Activated B cell treated with CpG ODN at 0.5 μM for 24 hours (primary cell): ENCODE measurements around the gene ANO2. TPM values are rescaled to one million over a fixed set of nuclear protein-coding genes. Genes with fewer than 3 reads are reported as not detected.

Experiments
- ATAC-seq: fragments of 200-7000 bp; cut with Tn5 transposase; one replicate; pipeline ENCODE4 v1.10.0; 2021; ENCODE audit warnings: low read depth, mild to moderate bottlenecking, moderate library complexity
- CTCF ChIA-PET: fragments of 350-600 bp; sonication (Branson Sonifier 250); formaldehyde crosslinking; loops from one replicate; lab custom pipeline; 2021; ENCODE audit warnings: antibody characterized with exemption; lab: Charles Lee
- POLR2A ChIA-PET: fragments of 350-600 bp; sonication (Branson Sonifier 250); formaldehyde crosslinking; loops from one replicate; lab custom pipeline; 2021; ENCODE audit warnings: antibody characterized with exemption; lab: Charles Lee
- DNase-seq: peaks from one replicate; pipeline ENCODE4 v3.0.0; 2022
- H3K27ac Mint-ChIP-seq: one replicate; pipeline ENCODE4 v1.8.0; 2020; ENCODE audit warnings: mixed read lengths
- H3K27me3 Mint-ChIP-seq: one replicate; pipeline ENCODE4 v1.8.0; 2021; ENCODE audit warnings: mixed read lengths
- H3K36me3 Mint-ChIP-seq: one replicate; pipeline ENCODE4 v1.8.0; 2021; ENCODE audit warnings: low read depth, mixed read lengths
- H3K4me1 Mint-ChIP-seq: one replicate; pipeline ENCODE4 v1.8.0; 2021; ENCODE audit warnings: mixed read lengths
- H3K4me3 Mint-ChIP-seq: one replicate; pipeline ENCODE4 v1.8.0; 2020; ENCODE audit warnings: mild to moderate bottlenecking, mixed read lengths
- H3K9me3 Mint-ChIP-seq: one replicate; pipeline ENCODE4 v1.8.0; 2020; ENCODE audit warnings: mixed read lengths
- intact Hi-C: fragments of 100-400 bp; cut with micrococcal nuclease; formaldehyde crosslinking; loops from one replicate; pipeline ENCODE4 v1.15.1; 2024
- total RNA-seq: library from RNA; stranded (reverse); gene quantifications from 2 replicates; pipeline ENCODE4 v1.2.3, GENCODE V29; 2022
- TF ChIP-seq, protein P1 (sequence below): fragments of 200-600 bp; IDR thresholded peaks from one replicate; pipeline ENCODE4 v1.8.0; 2022; ENCODE audit warnings: antibody characterized with exemption, mild to moderate bottlenecking

ANO2 gene
- total RNA-seq, 1 donor from 2014 or later, result not detected

- Mint-ChIP-seq H3K27me3 (peaks cover 13% of the 10 kb centered on the region), H3K9me3 (no peaks in the 10 kb centered on the region), H3K27ac (no peak overlapping the region), H3K4me3 (no peak overlapping the region), H3K4me1 (no peaks in the 10 kb centered on the region), H3K36me3 (no peaks in the 10 kb centered on the region)
- DNase-seq (no peak), ATAC-seq (no peak)
- POLR2A ChIA-PET, result no interaction called here
- TF ChIP-seq, protein P1, sequence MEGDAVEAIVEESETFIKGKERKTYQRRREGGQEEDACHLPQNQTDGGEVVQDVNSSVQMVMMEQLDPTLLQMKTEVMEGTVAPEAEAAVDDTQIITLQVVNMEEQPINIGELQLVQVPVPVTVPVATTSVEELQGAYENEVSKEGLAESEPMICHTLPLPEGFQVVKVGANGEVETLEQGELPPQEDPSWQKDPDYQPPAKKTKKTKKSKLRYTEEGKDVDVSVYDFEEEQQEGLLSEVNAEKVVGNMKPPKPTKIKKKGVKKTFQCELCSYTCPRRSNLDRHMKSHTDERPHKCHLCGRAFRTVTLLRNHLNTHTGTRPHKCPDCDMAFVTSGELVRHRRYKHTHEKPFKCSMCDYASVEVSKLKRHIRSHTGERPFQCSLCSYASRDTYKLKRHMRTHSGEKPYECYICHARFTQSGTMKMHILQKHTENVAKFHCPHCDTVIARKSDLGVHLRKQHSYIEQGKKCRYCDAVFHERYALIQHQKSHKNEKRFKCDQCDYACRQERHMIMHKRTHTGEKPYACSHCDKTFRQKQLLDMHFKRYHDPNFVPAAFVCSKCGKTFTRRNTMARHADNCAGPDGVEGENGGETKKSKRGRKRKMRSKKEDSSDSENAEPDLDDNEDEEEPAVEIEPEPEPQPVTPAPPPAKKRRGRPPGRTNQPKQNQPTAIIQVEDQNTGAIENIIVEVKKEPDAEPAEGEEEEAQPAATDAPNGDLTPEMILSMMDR, result no peak
- CTCF ChIA-PET, result no interaction called here
- intact Hi-C loops, result no loop called here
Measured at GRCh38 chr12:5921027-5921909, 23.8 kb downstream of the ANO2 start.

DNA sequence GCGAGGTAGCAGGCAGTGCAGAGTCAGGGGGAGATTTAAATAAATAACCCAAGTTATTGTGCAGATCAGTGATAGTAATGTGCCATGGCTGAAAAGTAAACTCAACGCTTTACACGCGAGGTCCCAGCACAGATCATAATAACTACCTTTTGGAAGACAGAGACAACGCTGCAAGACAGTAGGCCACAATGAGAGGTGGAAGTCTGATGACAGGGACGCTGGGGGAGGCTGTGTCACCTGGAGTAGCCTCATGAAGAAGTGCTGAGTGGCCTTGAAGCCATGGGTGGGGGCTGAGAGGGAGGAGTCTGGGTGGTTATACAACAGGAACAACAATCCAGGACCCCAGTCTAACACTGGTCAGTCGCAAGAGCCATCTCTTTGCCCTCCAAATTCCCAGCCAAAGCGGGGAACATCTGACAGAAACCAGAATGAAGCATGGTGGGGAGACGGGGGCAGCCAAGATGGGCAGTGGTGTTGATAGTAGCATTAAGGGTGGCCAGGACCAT is 28.2 kb downstream of the ANO2 start:
- Mint-ChIP-seq H3K4me3 (no peak overlapping the region), H3K9me3 (no peaks in the 10 kb centered on the region), H3K4me1 (no peaks in the 10 kb centered on the region), H3K36me3 (no peaks in the 10 kb centered on the region), H3K27ac (no peak overlapping the region), H3K27me3 (peaks cover 5% of the 10 kb centered on the region)
- ChIA-PET POLR2A (no interaction called here), CTCF (no interaction called here)
- intact Hi-C loops, result no loop called here
- no peak for ATAC-seq
- TF ChIP-seq, protein P1, result no peak
- no peak for DNase-seq

DNA sequence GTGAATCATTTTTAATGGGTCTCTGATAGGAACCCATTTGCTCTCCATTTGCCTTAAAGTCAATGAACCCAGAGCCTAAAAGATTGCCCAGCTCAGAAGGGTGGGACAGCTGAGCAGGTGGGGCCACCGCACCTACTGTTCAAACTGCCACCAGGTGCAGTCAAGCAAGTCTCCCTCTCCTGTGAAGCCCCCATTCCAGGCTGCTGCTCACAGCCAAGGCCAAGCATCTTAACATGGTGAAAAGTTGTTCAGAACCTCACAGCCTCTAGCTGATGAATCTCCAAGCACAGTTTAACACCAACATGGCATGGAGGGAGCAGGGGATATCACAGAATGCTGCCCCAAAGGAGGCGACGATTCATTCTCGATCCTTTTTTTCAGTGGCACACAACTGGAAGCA is 29.5 kb downstream of the ANO2 start:
- no peak for ATAC-seq
- peaks cover 3% of the 10 kb centered on the region for H3K27me3 Mint-ChIP-seq
- no peak overlapping the region for H3K4me3 Mint-ChIP-seq
- intact Hi-C loops, result no loop called here
- TF ChIP-seq, protein P1, result no peak
- DNase-seq, result no peak
- ChIA-PET CTCF (no interaction called here), POLR2A (no interaction called here)
- no peaks in the 10 kb centered on the region for H3K36me3 Mint-ChIP-seq
- H3K27ac Mint-ChIP-seq, result no peak overlapping the region
- H3K9me3 Mint-ChIP-seq, result no peaks in the 10 kb centered on the region
- no peaks in the 10 kb centered on the region for H3K4me1 Mint-ChIP-seq

GRCh38 chr12:5914387-5915149 is 30.5 kb downstream of the ANO2 start:
- DNase-seq, result no peak
- ATAC-seq, result no peak
- H3K36me3 Mint-ChIP-seq, result no peaks in the 10 kb centered on the region
- H3K4me3 Mint-ChIP-seq, result no peak overlapping the region
- no peaks in the 10 kb centered on the region for H3K4me1 Mint-ChIP-seq
- CTCF ChIA-PET, result no interaction called here
- no peaks in the 10 kb centered on the region for H3K9me3 Mint-ChIP-seq
- peaks cover 3% of the 10 kb centered on the region for H3K27me3 Mint-ChIP-seq
- TF ChIP-seq, protein P1, result no peak
- POLR2A ChIA-PET, result interaction anchor here (0.6 kb wide), 1 partner anchor 10 kb away, joined by 3 read pairs; no protein-coding TSS in a partner anchor
- no peak overlapping the region for H3K27ac Mint-ChIP-seq
- intact Hi-C loops, result no loop called here

DNA sequence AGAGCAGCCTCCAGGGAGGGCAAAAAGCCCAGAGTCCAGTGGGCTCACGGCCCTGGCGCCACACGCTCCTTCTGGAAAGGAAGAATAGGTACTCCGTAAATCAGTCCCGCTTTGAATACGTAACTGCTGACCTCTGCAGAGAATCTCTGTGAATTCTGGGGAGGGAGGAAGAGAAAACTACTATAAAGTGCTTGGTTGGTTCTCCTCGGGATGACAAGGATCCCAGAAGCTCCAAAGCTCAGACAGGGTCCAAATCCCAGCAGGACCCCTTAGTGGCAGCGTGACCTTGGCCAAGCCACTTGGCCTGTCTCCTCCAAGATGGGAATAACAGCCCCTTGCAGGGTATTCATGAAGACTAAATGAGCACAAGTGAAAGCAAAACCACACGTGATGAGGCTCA is 31.7 kb downstream of the ANO2 start:
- DNase-seq, result no peak
- Mint-ChIP-seq H3K27me3 (peaks cover 5% of the 10 kb centered on the region), H3K4me3 (no peak overlapping the region), H3K4me1 (no peaks in the 10 kb centered on the region), H3K36me3 (no peaks in the 10 kb centered on the region), H3K9me3 (no peaks in the 10 kb centered on the region), H3K27ac (no peak overlapping the region)
- ChIA-PET CTCF (no interaction called here), POLR2A (no interaction called here)
- TF ChIP-seq, protein P1, result no peak
- ATAC-seq, result no peak
- intact Hi-C loops, result no loop called here
